ENCODE measurements around the gene PAK1. TPM values are rescaled to one million over a fixed set of nuclear protein-coding genes. Genes with fewer than 3 reads are reported as not detected.

PAK1 gene
- total RNA-seq, 2 donors from 2014 or later: 14.5 to 65.6 TPM

DNA sequence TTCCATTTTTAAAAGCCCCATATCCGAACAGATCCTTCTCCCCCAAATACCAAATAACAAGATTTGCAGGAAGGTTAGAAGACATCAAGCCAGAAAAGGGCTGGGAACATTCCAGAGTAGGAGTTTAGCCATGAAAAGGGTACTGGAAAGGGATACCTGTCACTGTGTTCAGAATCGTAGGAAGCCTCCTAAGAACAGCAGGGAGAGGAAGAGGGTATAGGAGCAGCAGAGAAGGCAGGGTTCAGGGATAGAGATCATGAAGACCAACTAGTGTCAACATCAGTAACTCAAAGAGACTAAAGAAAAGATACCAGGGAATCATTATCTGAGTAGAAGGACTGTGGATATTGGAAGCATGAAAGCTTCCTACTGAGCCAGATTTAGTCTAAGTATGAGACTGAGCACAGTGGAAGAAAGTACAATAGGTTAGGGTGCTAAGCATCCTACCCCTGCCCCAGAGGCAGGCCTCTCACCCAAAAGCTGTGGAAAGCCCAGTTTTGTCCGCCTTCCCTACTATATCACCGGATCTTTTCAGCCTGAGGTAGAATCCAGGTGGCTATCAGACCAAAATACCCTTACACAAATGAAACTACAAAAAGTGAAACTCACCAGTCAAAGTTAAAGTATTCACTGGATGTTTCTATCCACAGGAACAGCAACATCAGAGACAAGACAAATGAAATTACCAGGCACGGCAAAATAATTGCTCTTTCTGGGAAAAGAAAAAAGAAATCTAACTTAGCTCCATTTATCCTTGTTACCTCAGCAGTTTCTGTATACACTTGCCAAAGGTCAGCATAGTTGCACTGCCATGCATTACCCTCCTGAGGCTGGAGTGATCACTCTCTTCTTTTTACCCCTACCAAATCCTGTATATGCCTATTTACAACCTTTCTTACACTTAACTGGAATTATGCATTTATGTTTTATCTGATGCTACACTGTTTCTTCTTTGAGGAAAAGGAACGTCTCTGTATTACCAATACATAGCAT, 189.1 kb downstream of the PAK1 start:
- no peak overlapping the region for H3K27ac ChIP-seq
- intact Hi-C loops (cut with DNase I): no loop called here
- H3K36me3 ChIP-seq (replicated peaks in 1 of 2; ENCODE audit: insufficient read depth in 1 of 2, low read depth in 2 of 2): no peaks in the 10 kb centered on the region
- H3K4me1 ChIP-seq: no peaks in the 10 kb centered on the region
- TF ChIP-seq CTCF (IDR thresholded peaks at IDR 0.05): no peak
- TF ChIP-seq POLR2A (IDR thresholded peaks at IDR 0.05): no peak
- ATAC-seq (no peak), DNase-seq (no peak)
- no peaks in the 10 kb centered on the region for H3K27me3 ChIP-seq
- 74 to 79% methylated on average over 6 of the region's 6 CpGs for WGBS, 2 donors
- H3K4me3 ChIP-seq: no peak overlapping the region
- peaks cover 0 to 3% (median 0%) of the 10 kb centered on the region in 3 donors for H3K9me3 ChIP-seq

DNA sequence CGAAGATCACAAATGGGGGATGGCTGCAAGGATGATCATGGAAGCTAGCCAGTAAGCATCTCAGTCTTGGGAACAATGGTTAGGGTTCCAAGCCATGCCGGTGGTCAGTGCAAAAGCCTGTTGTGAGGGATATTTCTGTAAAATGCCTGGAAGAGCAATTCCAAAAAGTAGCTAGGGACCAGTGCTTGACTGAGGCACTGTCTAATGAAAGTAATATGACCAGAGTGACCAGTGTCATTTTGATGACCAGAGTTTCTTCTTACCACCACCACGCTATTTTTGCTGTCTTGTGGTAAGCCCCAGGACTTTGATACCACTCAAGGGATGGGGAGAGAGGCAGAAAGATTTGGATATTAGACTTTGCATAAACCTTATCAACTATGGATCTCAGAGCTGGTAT, 190.8 kb downstream of the PAK1 start:
- ATAC-seq: no peak
- H3K4me3 ChIP-seq: no peak overlapping the region
- WGBS, 2 donors: 63 to 86% methylated on average over 3 of the region's 3 CpGs
- no peaks in the 10 kb centered on the region for H3K27me3 ChIP-seq
- no peaks in the 10 kb centered on the region for H3K4me1 ChIP-seq
- no peak for DNase-seq
- intact Hi-C loops (cut with DNase I): no loop called here
- no peaks in the 10 kb centered on the region for H3K36me3 ChIP-seq (replicated peaks in 1 of 2; ENCODE audit: insufficient read depth in 1 of 2, low read depth in 2 of 2)
- H3K9me3 ChIP-seq: peaks cover 0 to 3% (median 0%) of the 10 kb centered on the region in 3 donors
- TF ChIP-seq POLR2A (IDR thresholded peaks at IDR 0.05) (no peak), CTCF (IDR thresholded peaks at IDR 0.05) (no peak)
- no peak overlapping the region for H3K27ac ChIP-seq

GRCh38 chr11:77278595-77279506, 195.0 kb downstream of the PAK1 start:
- DNase-seq (no peak), ATAC-seq (no peak)
- intact Hi-C loops (cut with DNase I): no loop called here
- no peaks in the 10 kb centered on the region for H3K4me1 ChIP-seq
- no peaks in the 10 kb centered on the region for H3K27me3 ChIP-seq
- peaks cover 0 to 3% (median 0%) of the 10 kb centered on the region in 3 donors for H3K9me3 ChIP-seq
- H3K36me3 ChIP-seq (replicated peaks in 1 of 2; ENCODE audit: insufficient read depth in 1 of 2, low read depth in 2 of 2): no peaks in the 10 kb centered on the region
- TF ChIP-seq CTCF (IDR thresholded peaks at IDR 0.05): no peak
- no peak for TF ChIP-seq POLR2A (IDR thresholded peaks at IDR 0.05)
- 54 to 81% methylated on average over 2 of the region's 2 CpGs for WGBS, 2 donors
- no peak overlapping the region for H3K4me3 ChIP-seq
- H3K27ac ChIP-seq: no peak overlapping the region

DNA sequence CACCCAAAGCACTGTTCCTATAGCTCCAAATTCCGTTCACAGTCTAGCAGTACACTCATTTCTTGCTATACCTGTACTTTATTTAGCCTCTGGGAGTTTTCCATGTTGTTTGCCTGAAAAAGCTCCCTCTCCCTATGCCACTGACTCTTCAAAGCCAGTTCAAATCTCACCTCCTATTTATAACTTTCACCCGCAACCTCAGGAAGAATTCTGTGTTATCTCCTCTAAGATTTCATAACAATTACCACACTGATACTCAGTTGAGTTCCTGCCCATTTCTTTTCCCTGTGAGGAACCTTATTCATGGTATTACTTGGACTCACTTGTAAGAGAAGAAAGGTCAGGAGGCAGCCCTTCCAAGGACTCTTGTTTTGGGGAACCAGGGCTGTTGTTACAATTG, 197.6 kb downstream of the PAK1 start:
- no peak for TF ChIP-seq CTCF (IDR thresholded peaks at IDR 0.05)
- TF ChIP-seq POLR2A (IDR thresholded peaks at IDR 0.05): no peak
- DNase-seq: no peak
- no peak for ATAC-seq
- no peaks in the 10 kb centered on the region for H3K9me3 ChIP-seq
- no peaks in the 10 kb centered on the region for H3K36me3 ChIP-seq (replicated peaks in 1 of 2; ENCODE audit: insufficient read depth in 1 of 2, low read depth in 2 of 2)
- H3K4me1 ChIP-seq: no peaks in the 10 kb centered on the region
- H3K27me3 ChIP-seq: no peaks in the 10 kb centered on the region
- WGBS, 2 donors: 51 to 76% methylated on average over 2 of the region's 2 CpGs
- no peak overlapping the region for H3K4me3 ChIP-seq
- intact Hi-C loops (cut with DNase I): no loop called here
- no peak overlapping the region for H3K27ac ChIP-seq

Other genes with a start within 250 kb of the PAK1 start
- gene GDPD4, start 172.4 kb downstream of the PAK1 start, total RNA-seq: not detected
- 1 to 10 TPM; 1.6 TPM for gene AQP11, start 115.9 kb upstream of the PAK1 start, total RNA-seq
- 10 to 100 TPM; 44.1 to 81.7 TPM for gene CLNS1A, start 163.7 kb upstream of the PAK1 start, total RNA-seq